ENCODE measurements around the gene GPR21. TPM values are rescaled to one million over a fixed set of nuclear protein-coding genes. Genes with fewer than 3 reads are reported as not detected.

Gene GPR21
- polyA plus RNA-seq, 4 donors, result 0.15 TPM; not detected in 3

DNA sequence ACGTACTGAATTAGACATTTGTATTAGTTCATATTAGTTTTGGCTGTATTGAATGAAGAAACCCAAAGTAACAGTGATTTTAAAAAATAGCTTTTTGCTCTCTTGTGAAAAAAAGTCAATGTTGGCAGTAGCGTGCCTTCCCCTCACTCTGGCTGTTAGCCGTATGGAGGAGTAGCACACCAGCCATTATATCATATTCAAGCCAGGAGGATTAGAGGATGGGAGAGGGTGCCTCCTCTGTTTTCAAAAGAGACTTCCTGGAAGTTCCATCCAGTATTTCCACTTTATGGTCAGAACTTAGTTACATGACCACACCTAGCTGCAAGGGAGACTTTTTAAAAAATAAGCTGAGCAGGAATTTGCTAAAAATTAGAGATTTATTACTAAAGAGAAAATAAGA lies 41.2 kb downstream of the GPR21 start:
- H3K27me3 ChIP-seq (ENCODE audit: control insufficient read depth in 3 of 3, insufficient read depth in 3 of 3, low read length in 3 of 3), result no peaks in the 10 kb centered on the region
- no peak for FAIRE-seq
- H3K9me3 ChIP-seq (ENCODE audit: control insufficient read depth in 2 of 2, insufficient read depth in 1 of 2, low read depth in 1 of 2, low read length in 1 of 2), result no peaks in the 10 kb centered on the region
- no peak overlapping the region for H3K27ac ChIP-seq (ENCODE audit: low read depth in 1 of 3, low read length in 2 of 3)
- 79 to 98% (median 96%) methylated on average over 3 of the region's 3 CpGs for WGBS, 3 donors
- no peaks in the 10 kb centered on the region for H3K4me1 ChIP-seq (ENCODE audit: control insufficient read depth in 3 of 3, insufficient read depth in 2 of 3, low read depth in 1 of 3, low read length in 2 of 3)
- H3K4me3 ChIP-seq (ENCODE audit: low read depth in 1 of 3, low read length in 3 of 3), result no peak overlapping the region
- H3K36me3 ChIP-seq (ENCODE audit: control insufficient read depth in 3 of 3, insufficient read depth in 2 of 3, low read depth in 1 of 3, low read length in 3 of 3), result peaks cover 0 to 15% (median 2%) of the 10 kb centered on the region in 3 donors
- DNase-seq, result no peak

DNA sequence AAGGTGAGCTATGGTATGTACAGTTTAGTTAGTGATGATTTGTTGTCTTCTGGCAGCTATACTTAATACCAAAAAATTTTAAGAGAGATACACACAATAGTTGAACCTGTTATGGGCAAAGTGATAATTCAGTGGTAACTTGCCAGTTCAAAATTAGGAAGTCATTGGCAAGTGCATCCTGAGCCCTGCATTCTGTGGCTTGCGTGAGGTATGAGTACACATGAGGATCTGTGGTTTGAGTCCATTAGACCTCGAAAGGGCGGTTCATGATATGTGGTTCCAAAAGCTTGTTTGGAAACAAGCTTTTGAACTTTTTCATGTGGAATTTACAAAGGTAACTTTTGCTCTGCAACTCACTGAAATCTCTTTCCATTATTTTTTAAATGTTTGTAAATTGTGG lies 47.0 kb downstream of the GPR21 start:
- H3K27me3 ChIP-seq (ENCODE audit: control insufficient read depth in 3 of 3, insufficient read depth in 3 of 3, low read length in 3 of 3), result no peaks in the 10 kb centered on the region
- FAIRE-seq (no peak), DNase-seq (no peak)
- H3K4me3 ChIP-seq (ENCODE audit: low read depth in 1 of 3, low read length in 3 of 3), result no peak overlapping the region
- H3K4me1 ChIP-seq (ENCODE audit: control insufficient read depth in 3 of 3, insufficient read depth in 2 of 3, low read depth in 1 of 3, low read length in 2 of 3), result no peaks in the 10 kb centered on the region
- H3K36me3 ChIP-seq (ENCODE audit: control insufficient read depth in 3 of 3, insufficient read depth in 2 of 3, low read depth in 1 of 3, low read length in 3 of 3), result peaks cover 5 to 28% (median 8%) of the 10 kb centered on the region in 3 donors
- WGBS, 3 donors, result 87 to 96% (median 93%) methylated on average over 3 of the region's 3 CpGs
- no peak overlapping the region for H3K27ac ChIP-seq (ENCODE audit: low read depth in 1 of 3, low read length in 2 of 3)
- H3K9me3 ChIP-seq (ENCODE audit: control insufficient read depth in 2 of 2, insufficient read depth in 1 of 2, low read depth in 1 of 2, low read length in 1 of 2), result no peaks in the 10 kb centered on the region

DNA sequence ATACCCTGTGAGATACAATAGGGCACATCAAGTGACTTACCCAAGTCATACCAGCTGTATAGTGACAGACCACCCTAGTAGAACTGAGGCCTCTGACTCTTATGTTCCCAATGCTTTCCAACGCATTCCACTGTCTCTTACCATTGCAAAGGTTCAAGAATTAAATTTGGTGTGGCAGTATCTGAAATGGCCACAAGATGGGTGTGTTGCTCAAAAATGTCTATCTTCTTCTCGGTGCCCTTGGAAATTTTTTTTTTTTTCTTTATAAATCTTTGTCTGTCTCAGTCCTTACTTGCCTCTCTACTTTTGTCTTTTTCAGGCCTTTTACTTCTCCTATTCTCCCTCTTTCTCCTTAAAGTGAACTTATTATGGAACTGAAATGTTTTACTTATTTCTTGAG lies 48.4 kb downstream of the GPR21 start:
- Histone ChIP-seq H3K4me1 (ENCODE audit: control insufficient read depth in 3 of 3, insufficient read depth in 2 of 3, low read depth in 1 of 3, low read length in 2 of 3) (no peaks in the 10 kb centered on the region), H3K9me3 (ENCODE audit: control insufficient read depth in 2 of 2, insufficient read depth in 1 of 2, low read depth in 1 of 2, low read length in 1 of 2) (no peaks in the 10 kb centered on the region), H3K36me3 (ENCODE audit: control insufficient read depth in 3 of 3, insufficient read depth in 2 of 3, low read depth in 1 of 3, low read length in 3 of 3) (peaks cover 5 to 30% (median 8%) of the 10 kb centered on the region in 3 donors), H3K27me3 (ENCODE audit: control insufficient read depth in 3 of 3, insufficient read depth in 3 of 3, low read length in 3 of 3) (no peaks in the 10 kb centered on the region), H3K27ac (ENCODE audit: low read depth in 1 of 3, low read length in 2 of 3) (no peak overlapping the region), H3K4me3 (ENCODE audit: low read depth in 1 of 3, low read length in 3 of 3) (no peak overlapping the region)
- DNase-seq (peak; percentile 35 to 38), FAIRE-seq (no peak)
- 40 to 54% (median 41%) methylated on average over 2 of the region's 2 CpGs for whole genome bisulfite sequencing, 3 donors

DNA sequence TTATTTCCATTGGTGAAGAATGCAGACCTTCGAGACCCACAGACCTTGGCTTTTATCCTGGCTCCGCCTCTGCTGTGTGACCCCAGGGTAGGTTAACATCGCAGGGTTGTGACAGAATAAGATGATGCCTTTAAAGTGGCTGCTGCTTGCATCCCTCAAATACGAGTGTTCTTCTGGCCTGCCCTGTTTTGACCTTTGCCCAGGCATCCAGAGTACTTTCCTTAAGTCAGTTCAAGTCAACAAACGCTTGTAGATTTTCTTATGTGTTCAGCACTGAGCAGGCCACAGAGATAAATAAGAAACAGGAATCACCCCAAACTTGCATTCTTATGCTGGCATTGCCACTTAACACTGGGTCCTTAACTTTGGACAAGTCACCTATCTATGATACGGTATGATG lies 50.2 kb downstream of the GPR21 start:
- 50 to 70% (median 66%) methylated on average over 6 of the region's 6 CpGs for WGBS, 3 donors
- no peaks in the 10 kb centered on the region for H3K27me3 ChIP-seq (ENCODE audit: control insufficient read depth in 3 of 3, insufficient read depth in 3 of 3, low read length in 3 of 3)
- DNase-seq (peak; percentile 44 to 51), FAIRE-seq (no peak)
- H3K4me1 ChIP-seq (ENCODE audit: control insufficient read depth in 3 of 3, insufficient read depth in 2 of 3, low read depth in 1 of 3, low read length in 2 of 3), result no peaks in the 10 kb centered on the region
- H3K4me3 ChIP-seq (ENCODE audit: low read depth in 1 of 3, low read length in 3 of 3), result no peak overlapping the region
- H3K36me3 ChIP-seq (ENCODE audit: control insufficient read depth in 3 of 3, insufficient read depth in 2 of 3, low read depth in 1 of 3, low read length in 3 of 3), result peaks cover 5 to 34% (median 6%) of the 10 kb centered on the region in 3 donors
- H3K27ac ChIP-seq (ENCODE audit: low read depth in 1 of 3, low read length in 2 of 3), result no peak overlapping the region
- no peaks in the 10 kb centered on the region for H3K9me3 ChIP-seq (ENCODE audit: control insufficient read depth in 2 of 2, insufficient read depth in 1 of 2, low read depth in 1 of 2, low read length in 1 of 2)

DNA sequence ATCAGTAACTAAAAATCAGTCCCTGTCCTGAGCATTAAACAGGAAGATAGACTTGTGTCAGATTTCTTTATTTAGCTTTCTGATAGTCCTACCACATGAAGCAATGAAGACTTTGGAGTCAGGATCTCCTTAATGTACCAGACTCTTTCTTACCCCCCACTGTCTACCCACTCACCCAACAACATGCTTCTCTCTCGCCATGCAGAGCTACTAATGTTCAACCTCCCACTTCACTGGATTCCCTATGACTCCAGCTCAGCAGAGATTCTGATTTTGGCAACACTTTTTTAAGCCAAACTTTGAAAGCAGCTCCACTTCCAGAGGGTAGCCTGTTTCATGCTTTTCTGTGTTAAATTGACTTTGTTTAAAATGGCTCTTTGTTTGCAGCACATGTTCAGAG lies 50.8 kb downstream of the GPR21 start:
- H3K27ac ChIP-seq (ENCODE audit: low read depth in 1 of 3, low read length in 2 of 3), result no peak overlapping the region
- H3K36me3 ChIP-seq (ENCODE audit: control insufficient read depth in 3 of 3, insufficient read depth in 2 of 3, low read depth in 1 of 3, low read length in 3 of 3), result peaks cover 5 to 30% (median 6%) of the 10 kb centered on the region in 3 donors
- H3K4me3 ChIP-seq (ENCODE audit: low read depth in 1 of 3, low read length in 3 of 3), result no peak overlapping the region
- no peaks in the 10 kb centered on the region for H3K9me3 ChIP-seq (ENCODE audit: control insufficient read depth in 2 of 2, insufficient read depth in 1 of 2, low read depth in 1 of 2, low read length in 1 of 2)
- no peaks in the 10 kb centered on the region for H3K4me1 ChIP-seq (ENCODE audit: control insufficient read depth in 3 of 3, insufficient read depth in 2 of 3, low read depth in 1 of 3, low read length in 2 of 3)
- WGBS, 3 donors, result 86 to 100% (median 97%) methylated on average over 1 of the region's 1 CpG
- no peaks in the 10 kb centered on the region for H3K27me3 ChIP-seq (ENCODE audit: control insufficient read depth in 3 of 3, insufficient read depth in 3 of 3, low read length in 3 of 3)
- DNase-seq (no peak), FAIRE-seq (no peak)

Other genes starting within 250 kb of the GPR21 start
- not detected for gene OR5C1, start 244.7 kb upstream of the GPR21 start, polyA plus RNA-seq
- not detected for gene OR1K1, start 233.5 kb upstream of the GPR21 start, polyA plus RNA-seq
- gene PDCL, start 205.1 kb upstream of the GPR21 start, polyA plus RNA-seq, result 10 to 100 TPM in 1 of 4 donors, 1 to 10 TPM in 3; 7.8 to 18.0 (median 8.9) TPM
- gene RC3H2, start 128.3 kb upstream of the GPR21 start, polyA plus RNA-seq, result 10 to 100 TPM in 3 of 4 donors, 1 to 10 TPM in 1; 8.6 to 28.1 (median 11.0) TPM
- gene ZBTB6, start 120.3 kb upstream of the GPR21 start, polyA plus RNA-seq, result 10 to 100 TPM in 1 of 4 donors, 1 to 10 TPM in 3; 3.8 to 11.1 (median 4.2) TPM
- 10 to 100 TPM in 1 of 4 donors, 1 to 10 TPM in 2, under 1 TPM in 1; 0.89 to 10.5 (median 1.9) TPM for gene ZBTB26, start 102.2 kb upstream of the GPR21 start, polyA plus RNA-seq
- gene RABGAP1, start 92.6 kb upstream of the GPR21 start, polyA plus RNA-seq, result 10 to 100 TPM in 2 of 4 donors, 1 to 10 TPM in 2; 5.9 to 35.1 (median 8.5) TPM
- 10 to 100 TPM; 13.8 to 26.6 (median 23.0) TPM for gene STRBP, start 234.9 kb downstream of the GPR21 start, polyA plus RNA-seq

Measured in small intestine (tissue), 7 donors.